Measurements from ENCODE around the gene KAZN.

GRCh38 chr1:14895727-14896126, 297.2 kb downstream of the KAZN start:
- TF ChIP-seq POLR2AphosphoS5 (IDR thresholded peaks at IDR 0.05) (no peak), EZH2 (IDR thresholded peaks at IDR 0.05; ENCODE audit: borderline replicate concordance, insufficient read depth, low read length, poor library complexity, severe bottlenecking) (no peak), EP300 (conservative IDR thresholded peaks at IDR 0.05; ENCODE audit: poor library complexity, severe bottlenecking) (no peak)
- TF ChIP-seq, protein P1, sequence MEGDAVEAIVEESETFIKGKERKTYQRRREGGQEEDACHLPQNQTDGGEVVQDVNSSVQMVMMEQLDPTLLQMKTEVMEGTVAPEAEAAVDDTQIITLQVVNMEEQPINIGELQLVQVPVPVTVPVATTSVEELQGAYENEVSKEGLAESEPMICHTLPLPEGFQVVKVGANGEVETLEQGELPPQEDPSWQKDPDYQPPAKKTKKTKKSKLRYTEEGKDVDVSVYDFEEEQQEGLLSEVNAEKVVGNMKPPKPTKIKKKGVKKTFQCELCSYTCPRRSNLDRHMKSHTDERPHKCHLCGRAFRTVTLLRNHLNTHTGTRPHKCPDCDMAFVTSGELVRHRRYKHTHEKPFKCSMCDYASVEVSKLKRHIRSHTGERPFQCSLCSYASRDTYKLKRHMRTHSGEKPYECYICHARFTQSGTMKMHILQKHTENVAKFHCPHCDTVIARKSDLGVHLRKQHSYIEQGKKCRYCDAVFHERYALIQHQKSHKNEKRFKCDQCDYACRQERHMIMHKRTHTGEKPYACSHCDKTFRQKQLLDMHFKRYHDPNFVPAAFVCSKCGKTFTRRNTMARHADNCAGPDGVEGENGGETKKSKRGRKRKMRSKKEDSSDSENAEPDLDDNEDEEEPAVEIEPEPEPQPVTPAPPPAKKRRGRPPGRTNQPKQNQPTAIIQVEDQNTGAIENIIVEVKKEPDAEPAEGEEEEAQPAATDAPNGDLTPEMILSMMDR (IDR thresholded peaks at IDR 0.05; ENCODE audit: poor library complexity, severe bottlenecking): no peak
- TF ChIP-seq, protein P2, sequence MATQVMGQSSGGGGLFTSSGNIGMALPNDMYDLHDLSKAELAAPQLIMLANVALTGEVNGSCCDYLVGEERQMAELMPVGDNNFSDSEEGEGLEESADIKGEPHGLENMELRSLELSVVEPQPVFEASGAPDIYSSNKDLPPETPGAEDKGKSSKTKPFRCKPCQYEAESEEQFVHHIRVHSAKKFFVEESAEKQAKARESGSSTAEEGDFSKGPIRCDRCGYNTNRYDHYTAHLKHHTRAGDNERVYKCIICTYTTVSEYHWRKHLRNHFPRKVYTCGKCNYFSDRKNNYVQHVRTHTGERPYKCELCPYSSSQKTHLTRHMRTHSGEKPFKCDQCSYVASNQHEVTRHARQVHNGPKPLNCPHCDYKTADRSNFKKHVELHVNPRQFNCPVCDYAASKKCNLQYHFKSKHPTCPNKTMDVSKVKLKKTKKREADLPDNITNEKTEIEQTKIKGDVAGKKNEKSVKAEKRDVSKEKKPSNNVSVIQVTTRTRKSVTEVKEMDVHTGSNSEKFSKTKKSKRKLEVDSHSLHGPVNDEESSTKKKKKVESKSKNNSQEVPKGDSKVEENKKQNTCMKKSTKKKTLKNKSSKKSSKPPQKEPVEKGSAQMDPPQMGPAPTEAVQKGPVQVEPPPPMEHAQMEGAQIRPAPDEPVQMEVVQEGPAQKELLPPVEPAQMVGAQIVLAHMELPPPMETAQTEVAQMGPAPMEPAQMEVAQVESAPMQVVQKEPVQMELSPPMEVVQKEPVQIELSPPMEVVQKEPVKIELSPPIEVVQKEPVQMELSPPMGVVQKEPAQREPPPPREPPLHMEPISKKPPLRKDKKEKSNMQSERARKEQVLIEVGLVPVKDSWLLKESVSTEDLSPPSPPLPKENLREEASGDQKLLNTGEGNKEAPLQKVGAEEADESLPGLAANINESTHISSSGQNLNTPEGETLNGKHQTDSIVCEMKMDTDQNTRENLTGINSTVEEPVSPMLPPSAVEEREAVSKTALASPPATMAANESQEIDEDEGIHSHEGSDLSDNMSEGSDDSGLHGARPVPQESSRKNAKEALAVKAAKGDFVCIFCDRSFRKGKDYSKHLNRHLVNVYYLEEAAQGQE (IDR thresholded peaks at IDR 0.05; ENCODE audit: borderline replicate concordance): no peak
